Astrocyte of the spinal cord (primary cell): ENCODE measurements around the gene CERKL.

Experiments used
- DNase-seq: peaks from one replicate; pipeline ENCODE4 v3.0.0; 2011; ENCODE audit warnings: low read depth, low spot score
- H3K4me3 ChIP-seq: 2 replicates; pipeline ENCODE4 v1.5.1; 2011; ENCODE audit warnings: low read depth, mild to moderate bottlenecking, low read length, moderate library complexity
- CTCF ChIP-seq: IDR thresholded peaks from 2 replicates; pipeline ENCODE4 v1.5.1; 2012; ENCODE audit warnings: low read depth, mild to moderate bottlenecking, low read length, inconsistent platforms
- in situ Hi-C: cut with HindIII; loops from 2 replicates; pipeline ENCODE4 v1.10.0; 2017; ENCODE audit warnings: low sequenced_read_pairs

Gene CERKL

GRCh38 chr2:181578829-181579228 is 78.1 kb downstream of the CERKL start:
- in situ Hi-C loops: no loop called here
- H3K4me3 ChIP-seq: no peak overlapping the region
- no peak for TF ChIP-seq CTCF
- no peak for DNase-seq

GRCh38 chr2:181576431-181576830 is 80.5 kb downstream of the CERKL start:
- H3K4me3 ChIP-seq: no peak overlapping the region
- DNase-seq: no peak
- TF ChIP-seq CTCF: no peak
- in situ Hi-C loops: no loop called here

GRCh38 chr2:181575650-181576025 is 81.3 kb downstream of the CERKL start:
- no peak overlapping the region for H3K4me3 ChIP-seq
- TF ChIP-seq CTCF: no peak
- in situ Hi-C loops: no loop called here
- no peak for DNase-seq

GRCh38 chr2:181575024-181575649 is 81.8 kb downstream of the CERKL start:
- in situ Hi-C loops: no loop called here
- no peak overlapping the region for H3K4me3 ChIP-seq
- TF ChIP-seq CTCF: no peak
- no peak for DNase-seq

GRCh38 chr2:181574321-181574720 is 82.6 kb downstream of the CERKL start:
- H3K4me3 ChIP-seq: no peak overlapping the region
- in situ Hi-C loops: no loop called here
- no peak for TF ChIP-seq CTCF
- DNase-seq: no peak

- in situ Hi-C loops: no loop called here
- DNase-seq: peak; percentile 39
- peak; percentile 53 for TF ChIP-seq CTCF
- no peak overlapping the region for H3K4me3 ChIP-seq
Observed at GRCh38 chr2:181573140-181573736, 83.7 kb downstream of the CERKL start.
